Activated CD4-positive, CD25-positive, alpha-beta regulatory T cell treated with anti-CD3 and anti-CD28 coated beads, Interleukin-2, amount 50 U/mL, for 24 hours (primary cell): ENCODE data around the gene TNFRSF18.

ENCODE experiments used
- ATAC-seq, 2 donors: fragments of 150-1000 bp; cut with Tn5 transposase; one replicate each; pipeline ENCODE4 v1.10.0; 2021; ENCODE audit warnings: mild to moderate bottlenecking in 1 of 2, moderate library complexity in 1 of 2

Gene TNFRSF18

DNA sequence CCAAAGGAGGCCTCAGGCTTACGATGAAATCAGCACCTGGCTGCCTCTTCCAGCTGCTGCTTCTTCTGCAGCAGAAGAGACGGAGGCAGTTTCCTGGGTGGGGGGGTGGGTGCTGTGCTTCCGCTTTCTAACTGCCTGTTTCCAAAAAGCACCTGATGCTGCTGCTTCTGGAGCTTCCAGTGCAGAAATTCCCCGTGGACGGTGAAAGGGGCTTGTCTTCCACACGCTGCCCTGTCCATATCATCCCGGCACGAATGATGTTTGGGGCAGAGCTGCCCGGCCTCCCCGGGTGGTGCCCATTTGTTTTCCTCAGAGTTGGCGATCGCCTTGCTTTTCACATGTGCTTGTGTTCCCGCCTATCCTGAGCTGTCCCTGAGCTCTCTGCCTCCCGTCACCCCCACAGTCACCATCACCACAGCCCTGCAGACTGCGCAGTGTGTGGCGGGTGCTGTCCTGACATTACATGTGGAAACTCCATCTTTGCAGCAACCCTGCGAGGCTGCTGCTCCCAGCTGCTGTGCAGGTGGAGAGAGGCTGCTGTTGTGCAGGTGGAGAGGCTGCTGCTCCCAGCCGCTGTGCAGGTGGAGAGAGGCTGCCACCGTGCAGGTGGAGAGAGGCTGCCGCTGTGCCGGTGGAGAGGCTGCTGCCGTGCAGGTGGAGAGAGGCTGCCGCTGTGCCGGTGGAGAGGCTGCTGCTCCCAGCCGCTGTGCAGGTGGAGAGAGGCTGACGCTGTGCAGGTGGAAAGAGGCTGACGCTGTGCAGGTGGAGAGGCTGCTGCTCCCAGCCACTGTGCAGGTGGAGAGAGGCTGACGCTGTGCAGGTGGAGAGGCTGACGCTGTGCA is 30.9 kb downstream of the TNFRSF18 start:
- no peak for ATAC-seq

DNA sequence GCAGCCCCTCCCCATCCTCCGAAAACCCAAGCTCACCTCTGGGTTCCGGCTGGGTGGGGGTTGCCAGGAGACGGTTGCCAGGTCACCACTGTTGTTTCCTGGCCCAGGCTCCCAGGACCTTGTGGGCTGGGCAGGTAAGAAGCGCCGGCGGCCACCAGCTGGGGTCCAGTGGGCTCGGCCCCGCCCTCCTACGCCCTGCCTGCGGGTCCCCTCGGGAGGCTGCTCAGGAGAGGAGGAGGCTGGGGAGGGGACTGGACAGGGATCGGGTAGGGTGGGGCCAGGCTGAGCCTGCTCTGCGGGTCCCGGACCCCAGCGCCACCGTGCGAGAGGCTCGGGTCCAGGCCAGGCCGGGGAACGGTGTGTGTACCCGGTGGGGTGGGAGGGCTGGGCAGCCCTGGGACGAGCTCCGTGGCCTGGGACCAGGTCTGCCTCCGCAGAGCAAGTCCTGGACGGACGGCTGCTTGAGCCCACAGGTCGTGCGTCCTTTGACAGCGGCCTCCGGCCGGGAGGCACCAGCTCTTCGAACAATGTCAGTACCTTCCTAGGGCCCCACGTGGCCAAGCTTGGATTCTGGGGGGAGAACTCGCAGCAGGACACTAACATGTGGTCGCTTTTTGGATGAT is 32.5 kb downstream of the TNFRSF18 start, which contains the start of gene TTLL10:
TTLL10 (plus strand) TSS at position 88 of the 623 bp plus-strand sequence. CDS start 5,336 bp downstream, outside the sequence.
- peak in 1 of 2 donors; percentile 63 for ATAC-seq

DNA sequence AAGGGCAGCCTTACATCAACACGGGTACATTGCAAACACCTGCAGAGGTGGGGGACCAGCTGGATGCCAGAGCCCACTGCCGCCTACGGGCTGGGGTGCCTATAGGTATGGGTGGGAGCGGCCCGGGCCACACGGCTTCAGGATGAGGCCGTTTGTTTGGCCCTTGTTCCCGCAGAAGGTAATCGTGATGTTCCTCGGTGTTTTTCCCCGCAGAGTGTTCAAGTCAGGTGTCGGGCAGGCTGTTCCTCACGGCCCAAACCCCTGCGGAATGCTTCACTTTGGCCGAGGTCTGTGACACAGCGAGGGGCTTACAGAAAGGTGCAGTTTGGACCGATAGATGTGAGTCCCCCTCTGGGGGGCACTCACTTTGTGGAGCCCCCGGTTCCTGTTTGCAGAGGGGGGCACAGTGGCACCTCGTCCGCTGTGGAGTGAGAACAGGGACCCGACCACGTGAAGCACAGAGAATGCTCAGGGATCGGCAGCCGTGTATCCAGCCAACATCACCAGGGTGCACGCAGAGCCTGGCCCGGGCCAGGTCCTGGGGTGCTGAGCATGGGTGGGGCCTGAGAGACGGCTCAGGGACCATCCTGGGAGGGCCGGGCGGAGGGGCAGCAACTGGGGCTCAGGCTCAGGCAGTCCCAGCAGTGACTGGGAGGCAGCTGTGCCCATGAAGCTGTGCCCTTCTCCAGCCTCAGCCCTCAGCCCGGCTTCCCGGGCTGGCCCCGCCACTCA is 33.2 kb downstream of the TNFRSF18 start:
- no peak for ATAC-seq

DNA sequence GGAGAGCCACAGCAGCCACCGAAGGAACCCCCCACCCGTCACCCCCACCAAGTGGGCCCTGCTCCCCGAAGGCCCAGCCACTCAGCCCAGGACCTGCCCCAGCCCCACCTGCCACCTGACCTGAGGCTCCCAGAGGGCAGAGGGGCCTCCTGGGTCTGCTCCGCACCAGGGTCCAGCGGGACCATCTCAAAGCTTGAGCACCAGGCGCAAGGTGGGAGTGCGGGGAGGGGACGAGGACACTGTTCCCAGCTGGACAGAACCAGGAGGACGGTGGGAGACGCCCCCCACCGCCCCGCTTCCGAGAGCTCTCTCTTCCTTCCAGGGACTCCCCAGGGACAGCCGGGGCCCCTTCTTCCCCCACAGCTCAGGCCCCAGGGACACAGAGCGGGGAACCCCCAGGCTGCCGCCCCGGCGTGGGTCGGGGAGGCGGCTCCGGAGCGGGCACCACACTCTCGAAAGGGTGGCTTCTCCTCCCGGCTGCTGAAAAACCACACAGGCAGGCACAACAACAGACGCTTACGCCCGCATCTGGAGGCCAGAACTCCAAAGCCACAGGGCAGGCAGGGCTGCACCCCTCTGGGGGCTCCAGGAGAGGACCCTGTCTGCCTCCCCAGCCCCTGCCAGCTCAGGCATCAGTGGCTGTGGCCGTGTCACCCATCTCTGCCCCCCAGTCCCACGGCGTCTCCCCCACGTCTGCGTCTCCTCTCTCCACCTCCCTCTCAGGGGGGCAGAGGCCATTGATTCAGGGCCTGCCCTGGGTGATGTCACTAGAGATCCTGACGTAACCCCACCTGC is 34.6 kb downstream of the TNFRSF18 start:
- ATAC-seq: peak; percentile 38 to 39

DNA sequence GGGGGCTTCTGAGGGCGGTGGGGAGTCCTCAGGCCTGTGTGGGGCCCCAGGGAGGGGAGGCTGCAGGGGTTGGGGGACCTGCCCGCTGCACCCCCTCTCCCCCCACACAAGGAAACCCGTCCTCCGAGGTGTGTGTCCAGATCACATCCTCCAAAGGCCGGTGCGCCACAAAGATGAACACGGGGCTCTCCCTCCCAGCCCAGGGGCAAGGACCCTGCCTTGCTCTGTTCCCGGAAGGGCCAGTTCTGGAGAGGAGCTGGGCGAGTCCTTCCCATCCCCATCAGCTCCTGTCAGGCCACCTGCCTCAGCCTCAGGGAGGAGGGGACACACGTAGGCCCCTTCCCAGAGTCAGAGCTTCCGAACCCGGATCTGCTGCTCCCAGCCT is 35.2 kb downstream of the TNFRSF18 start:
- no peak for ATAC-seq

DNA sequence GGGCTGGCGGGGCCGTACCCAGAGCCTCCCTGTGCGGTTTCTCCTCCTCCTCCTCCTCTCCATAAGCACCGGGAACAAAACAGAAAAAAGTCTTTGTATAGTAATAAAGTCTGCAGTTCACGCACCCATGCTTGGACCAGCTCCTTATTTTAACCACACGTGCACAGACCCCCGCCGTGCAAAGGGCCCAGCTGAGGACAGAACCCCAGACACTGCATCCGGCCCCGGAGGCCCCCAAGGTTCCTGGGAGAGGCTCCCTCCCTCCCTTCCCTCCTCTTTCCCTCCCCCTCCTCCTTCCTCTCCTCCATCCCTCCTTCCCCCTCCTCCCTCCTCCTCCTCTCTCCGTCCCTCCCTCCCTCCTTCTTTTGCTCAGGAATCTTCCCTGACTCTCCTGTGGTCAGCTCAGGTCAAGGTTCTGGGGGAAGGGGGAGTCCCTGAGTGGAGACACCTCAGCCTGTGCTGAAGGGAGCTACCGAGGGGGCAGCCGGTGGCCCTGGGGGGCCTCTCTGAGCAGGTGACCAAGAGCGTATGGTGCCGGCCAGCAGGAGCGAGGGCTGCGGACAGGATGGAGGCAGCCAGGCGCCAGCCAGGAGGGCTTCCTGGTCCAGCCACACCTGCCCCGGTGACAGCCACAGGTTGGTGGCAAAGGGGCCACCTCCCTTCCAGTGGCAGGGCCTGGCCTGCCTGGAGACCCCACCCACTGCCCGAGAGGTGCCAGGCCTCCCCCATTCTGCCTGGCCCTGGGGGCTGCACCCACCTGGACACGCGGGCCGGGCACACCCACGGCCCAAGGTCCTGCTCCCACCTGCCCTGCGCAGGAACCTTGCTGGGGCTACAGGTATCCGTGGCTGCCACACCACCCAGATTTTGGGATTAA is 35.9 kb downstream of the TNFRSF18 start:
- ATAC-seq: no peak

DNA sequence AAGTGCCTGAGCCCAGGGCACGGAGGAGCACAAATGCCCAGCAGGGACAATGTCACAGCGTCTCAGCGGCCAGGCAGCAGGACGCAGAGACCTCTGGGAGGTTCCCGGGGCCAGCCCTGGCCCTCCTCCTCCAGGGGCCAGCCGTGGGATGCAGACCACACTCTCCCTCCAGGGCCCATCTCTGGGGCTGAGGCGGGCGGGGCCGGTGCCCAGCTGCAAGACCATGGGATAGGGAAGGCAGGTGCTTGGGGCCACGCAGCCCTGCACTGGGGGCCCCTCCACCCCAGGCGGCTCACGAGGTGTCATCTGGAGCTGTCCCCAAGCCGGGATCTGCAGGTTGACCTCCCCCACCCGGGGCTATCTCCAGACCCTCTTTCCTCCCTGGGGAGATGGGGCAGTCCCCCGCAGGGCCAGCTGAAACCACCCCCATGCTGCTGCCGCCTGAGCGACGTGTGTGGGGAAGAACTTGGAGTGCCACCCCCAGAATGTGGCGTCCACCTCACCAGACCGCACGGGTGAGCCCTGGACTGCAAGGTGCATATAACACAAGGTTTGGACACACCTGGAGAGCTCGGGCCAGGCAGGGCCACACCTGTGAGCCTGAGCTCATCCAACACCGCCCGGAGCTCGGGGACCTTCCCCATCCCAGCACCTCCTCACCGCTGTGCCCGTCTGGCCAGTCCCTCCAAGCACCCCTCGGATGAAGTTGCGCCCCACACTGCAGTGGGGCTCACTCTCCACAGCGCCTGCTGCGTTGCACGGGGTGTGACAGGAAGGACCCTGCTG is 36.8 kb downstream of the TNFRSF18 start:
- ATAC-seq: no peak

DNA sequence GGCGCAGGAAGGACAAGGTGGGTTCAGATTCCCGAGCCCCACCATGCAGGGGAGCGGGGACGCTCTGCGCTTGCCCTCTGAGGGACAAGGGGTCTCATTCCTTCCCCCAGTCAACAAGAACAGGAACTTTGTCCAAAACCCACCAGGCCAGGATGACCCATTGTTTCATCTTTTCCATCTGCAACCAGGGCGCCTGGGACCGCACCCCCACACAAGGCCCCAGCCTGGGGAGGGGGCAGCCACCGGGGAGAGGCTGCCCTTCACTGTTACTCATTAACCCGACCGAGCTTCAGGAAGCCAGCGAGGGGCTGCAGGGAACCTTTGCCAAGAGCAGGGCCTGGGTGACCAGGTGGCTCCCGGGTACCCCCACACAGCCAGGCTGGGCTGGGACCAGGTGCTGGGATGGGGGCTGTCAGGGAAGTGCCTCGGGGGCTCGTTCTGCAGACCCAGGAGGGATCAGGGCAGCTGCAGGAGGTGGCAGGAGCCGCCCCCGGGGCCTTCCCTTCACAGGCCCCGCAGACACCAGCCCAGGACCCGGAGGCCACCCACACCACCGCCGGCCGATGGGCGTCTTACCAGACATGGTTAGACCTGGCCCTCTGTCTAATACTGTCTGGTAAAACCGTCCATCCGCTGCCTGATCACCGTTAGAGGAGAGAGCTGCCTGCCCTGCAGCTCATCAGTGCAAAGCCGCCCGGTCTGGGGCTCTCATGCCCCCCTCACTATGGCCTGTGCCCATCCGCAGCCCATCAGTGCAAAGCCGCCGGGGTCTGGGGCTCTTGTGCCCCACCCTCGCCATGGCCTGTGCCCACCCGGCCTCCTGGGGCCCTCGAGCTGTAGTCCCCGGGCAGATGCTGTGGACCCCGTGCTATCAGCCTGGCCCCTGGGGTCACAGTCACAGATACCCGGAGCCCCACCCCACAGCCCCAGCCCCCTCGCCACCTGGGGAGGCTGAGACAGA is 37.7 kb downstream of the TNFRSF18 start:
- no peak for ATAC-seq

DNA sequence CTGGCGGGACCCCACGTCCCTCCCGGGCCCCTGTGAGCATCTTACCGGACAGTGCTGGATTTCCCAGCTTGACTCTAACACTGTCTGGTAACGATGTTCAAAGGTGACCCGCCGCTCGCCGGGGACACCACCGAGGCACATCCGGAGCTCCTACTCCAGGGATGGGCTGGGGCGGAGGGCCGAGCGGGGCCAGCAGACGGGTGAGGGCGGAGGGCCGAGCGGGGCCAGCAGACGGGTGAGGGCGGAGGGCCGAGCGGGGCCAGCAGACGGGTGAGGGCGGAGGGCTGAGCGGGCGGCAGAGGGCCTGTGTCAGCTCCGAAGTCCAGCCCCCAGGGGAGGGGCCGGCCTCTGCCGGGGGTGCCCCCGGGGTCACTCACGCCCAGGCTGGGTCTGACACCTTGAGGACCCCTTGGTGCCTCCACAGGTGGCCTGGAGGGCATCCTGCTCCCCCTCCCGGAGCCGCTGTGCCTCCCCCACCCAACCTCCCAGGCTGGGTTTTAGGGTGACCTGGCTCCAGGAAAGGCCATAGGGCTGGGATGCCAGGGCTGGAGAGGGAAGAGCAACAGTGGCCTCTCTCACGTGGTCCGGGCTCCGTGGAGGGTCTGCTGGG is 38.4 kb downstream of the TNFRSF18 start:
- ATAC-seq: no peak

DNA sequence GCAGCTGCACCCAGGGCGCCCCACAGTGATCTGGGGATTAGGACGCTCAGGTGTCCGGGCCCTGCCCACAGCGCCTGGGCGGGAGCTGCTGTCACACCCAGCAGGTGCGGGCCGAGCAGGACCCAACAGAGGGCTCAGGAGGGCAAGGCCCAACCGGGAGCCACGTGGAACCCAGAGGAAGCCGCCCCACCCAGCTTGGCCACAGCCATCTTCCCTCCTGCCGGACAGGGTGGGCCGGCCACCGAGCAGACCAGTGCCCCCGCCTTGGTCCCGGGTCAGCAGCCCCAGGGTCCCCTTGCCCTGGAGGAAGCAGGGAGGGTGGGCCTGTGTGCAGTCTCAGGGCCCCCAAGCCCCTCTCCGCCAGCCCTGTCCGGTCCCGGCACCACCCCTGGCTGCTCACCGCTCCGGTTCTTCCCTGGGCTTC is 39.0 kb downstream of the TNFRSF18 start:
- ATAC-seq: no peak

DNA sequence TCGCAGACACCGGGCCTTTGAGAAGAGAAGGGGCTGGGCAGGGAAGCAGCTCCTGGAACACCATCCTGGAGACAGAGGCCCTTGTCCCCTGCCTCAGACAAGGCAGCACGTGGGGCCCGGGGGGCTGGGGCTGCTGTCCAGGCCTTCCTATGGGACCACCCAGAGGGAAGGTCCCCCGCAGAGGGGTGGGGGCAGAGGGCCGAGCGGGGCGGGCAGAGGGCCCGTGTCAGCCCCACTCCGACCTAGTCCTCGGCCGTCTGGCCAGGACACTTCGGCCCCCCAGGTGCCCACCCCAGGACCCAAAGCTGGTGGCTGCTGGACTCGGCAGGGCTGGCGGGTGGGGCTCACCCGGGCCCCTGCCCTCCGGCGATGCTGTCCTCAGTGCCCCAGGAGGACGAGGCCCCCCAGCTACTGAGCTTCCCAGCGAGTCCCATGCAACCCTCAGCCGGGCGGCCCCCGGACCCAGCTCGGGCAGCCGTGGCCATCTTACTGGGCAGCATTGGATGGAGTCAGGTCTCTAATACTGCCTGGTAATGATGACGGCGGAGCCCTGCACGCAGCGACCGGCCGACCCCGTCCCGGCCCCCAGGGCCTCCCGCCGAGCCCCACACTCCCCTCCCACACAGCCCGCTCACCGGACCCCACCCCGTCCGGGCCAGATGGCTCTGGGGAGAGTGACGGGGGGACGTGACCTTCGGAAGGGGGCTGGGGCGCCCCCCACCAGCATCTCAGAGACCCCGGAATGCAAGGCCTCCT is 39.6 kb downstream of the TNFRSF18 start:
- no peak for ATAC-seq

DNA sequence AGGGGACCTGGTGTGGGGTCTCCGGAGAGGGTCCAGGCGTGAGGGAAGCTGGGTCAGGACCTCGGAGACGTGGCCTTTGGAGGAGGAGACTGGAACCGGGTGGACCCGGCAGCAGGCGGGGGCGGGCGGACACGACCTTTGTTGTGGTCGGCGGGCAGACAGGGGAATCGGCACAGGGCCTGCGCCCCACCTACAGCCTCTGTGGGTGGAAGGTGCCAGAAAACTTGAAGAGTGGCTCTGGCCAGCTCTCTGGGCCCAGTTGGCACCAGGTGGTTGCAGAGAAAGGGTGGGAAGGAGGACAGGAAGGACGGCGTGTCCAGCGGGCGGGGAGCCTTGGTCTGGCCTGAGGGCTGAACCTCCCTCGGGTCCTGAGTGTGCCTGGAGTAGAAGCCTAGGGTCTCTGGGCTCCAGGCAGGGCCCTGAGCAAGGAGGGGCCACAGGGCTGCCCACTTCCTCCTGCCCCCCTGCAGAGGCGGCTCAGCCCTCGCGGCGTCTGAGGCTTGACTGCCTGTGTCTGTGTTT is 40.4 kb downstream of the TNFRSF18 start:
- no peak for ATAC-seq

DNA sequence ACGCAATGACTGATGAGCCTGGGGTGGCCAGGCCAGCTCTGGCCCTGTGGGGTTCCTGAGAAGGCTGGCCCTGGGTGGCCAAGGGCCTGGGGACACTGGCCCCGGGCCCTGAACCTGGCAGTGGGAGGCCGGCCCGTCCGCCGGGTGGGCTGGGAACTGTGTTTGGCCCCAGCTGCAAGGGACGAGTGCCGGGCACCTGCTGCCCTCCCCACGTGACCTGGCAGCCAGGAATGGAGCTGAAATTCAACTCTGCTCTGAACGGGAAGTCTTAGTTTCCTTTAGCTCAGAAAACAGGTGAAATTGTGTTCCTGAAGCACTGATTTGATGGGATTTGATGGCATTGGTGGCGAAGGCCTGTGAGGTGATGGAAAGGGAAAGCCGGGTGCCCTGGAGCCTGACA is 40.9 kb downstream of the TNFRSF18 start:
- no peak for ATAC-seq

DNA sequence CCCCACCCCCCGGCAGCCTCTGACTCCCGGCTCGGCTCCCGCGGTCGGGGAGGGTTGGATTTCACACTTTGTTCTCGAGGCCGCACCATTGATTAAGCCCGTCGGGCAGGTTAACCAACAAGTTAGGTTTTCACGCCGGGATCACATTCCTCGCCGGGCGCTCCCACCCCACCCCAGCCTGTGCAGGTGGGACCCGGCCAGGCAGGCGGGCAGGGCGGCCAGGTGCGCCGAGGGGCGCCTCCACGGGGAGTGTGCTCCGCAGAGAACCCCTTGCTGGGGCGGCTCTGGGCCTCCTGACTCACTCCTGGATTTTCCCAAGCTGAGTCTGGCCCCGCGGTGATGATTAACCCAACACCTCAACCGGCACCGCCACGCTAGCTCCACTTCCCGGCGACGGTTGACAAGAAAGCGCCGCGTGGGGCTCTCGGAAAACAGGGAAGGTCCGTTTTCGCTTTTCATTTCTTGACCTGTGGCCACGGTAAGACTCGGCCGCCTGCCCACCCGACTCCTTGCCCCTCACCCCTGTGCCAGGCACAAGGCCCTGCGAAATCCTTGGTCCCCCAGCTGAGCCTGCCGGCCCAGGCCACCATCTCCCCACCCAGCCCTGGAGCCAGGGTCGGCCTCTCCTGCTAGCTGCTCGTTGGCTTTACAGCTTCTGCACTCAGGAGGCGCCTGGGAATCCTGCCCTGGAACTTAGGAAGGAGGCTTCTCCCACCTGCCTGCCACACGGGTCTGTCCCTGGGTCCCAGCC is 41.5 kb downstream of the TNFRSF18 start:
- no peak for ATAC-seq

DNA sequence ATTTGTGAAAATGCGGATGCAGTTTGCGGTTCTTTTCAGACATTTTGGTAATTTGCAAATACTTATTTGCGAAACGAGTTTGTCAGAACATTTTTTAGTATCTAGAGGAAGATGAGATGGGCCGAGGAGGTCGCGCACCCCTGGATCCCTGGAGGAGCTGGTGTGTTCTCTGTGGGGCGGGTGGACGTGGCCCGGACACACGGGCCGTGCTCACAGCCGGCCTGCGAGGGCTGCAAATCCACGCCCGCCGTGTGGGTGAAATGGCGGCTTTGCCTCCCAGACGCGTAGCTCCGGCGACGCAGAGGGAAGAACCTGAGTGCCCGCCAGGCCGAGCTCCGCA is 42.1 kb downstream of the TNFRSF18 start:
- ATAC-seq: no peak

DNA sequence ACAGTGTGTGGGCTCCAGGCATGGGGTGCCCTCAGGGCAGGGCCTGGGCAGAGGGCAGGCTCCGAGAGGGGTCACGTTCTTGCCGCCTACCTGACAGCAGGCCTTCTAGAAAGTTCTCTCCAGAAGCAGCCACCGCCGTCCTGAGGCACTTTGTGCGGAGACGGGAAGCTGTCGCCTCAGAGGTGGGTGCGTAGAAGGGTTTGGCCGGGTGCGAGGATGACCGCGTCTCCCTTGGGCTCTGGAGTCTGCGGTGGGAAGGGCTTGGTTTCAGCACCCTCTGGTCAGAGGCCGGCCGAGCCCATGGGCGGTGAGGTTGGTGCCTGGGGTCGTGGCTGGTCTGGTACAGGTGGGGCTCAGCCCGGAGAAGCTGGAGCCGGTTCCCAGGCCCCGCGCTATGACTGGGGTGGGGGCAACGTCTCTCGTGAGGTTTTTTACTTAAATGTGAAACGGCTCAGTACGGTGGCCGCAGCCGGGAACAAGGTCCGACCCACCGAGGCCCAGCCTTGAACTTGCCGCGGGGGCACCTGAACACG is 42.8 kb downstream of the TNFRSF18 start:
- no peak for ATAC-seq
